ENCODE measurements around the gene KRT13.

Gene KRT13

DNA sequence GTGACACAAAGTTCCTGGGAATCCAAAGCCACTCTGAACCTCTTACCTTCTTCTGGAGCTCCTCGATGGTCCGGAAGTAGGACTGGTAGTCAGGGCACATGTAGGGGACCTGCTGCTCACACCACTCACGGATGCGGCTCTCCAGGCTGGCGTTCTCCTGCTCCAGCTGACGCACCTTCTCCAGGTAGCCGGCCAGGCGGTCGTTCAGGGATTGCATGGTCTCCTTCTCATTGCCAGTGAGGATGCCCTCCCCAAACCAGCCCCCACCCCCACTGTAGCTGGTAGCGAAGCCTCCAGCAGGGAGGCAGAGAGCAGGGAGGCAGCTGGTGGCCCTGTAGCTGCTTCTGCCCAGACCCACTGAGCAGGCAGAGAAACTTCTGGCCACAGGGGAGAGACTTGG lies 24.8 kb downstream of the KRT13 start:
- DNase-seq (ENCODE audit: low spot score): no peak
- Histone ChIP-seq H3K9me3 (replicated peaks in 1 of 2; ENCODE audit: control insufficient read depth in 2 of 2, insufficient read depth in 1 of 2, low read depth in 1 of 2, low read length in 2 of 2) (no peaks in the 10 kb centered on the region), H4K91ac (ENCODE audit: low read depth, low read length, poor library complexity) (no peak overlapping the region), H2BK12ac (ENCODE audit: low read length) (no peak overlapping the region), H3K27ac (replicated peaks; ENCODE audit: low read length) (no peak overlapping the region), H2BK15ac (ENCODE audit: low read length) (no peak overlapping the region), H3K14ac (ENCODE audit: low read length) (no peak overlapping the region), H4K8ac (ENCODE audit: low read depth, low read length) (no peak overlapping the region), H3K36me3 (replicated peaks in 1 of 2; ENCODE audit: control insufficient read depth in 2 of 2, insufficient read depth in 2 of 2, low read length in 2 of 2) (no peaks in the 10 kb centered on the region), H2BK5ac (ENCODE audit: low read length) (no peak overlapping the region), H3K18ac (ENCODE audit: low read length) (no peak overlapping the region), H3K9ac (ENCODE audit: low read depth, low read length, poor library complexity) (no peak overlapping the region), H3K27me3 (ENCODE audit: control insufficient read depth in 3 of 3, insufficient read depth in 3 of 3, low read depth in 1 of 3, low read length in 3 of 3) (peaks cover 0 to 1% (median 0%) of the 10 kb centered on the region in 3 experiments), H3K23ac (ENCODE audit: low read depth, low read length, poor library complexity) (no peak overlapping the region), H3K4me2 (ENCODE audit: insufficient read depth, low read length, poor library complexity, severe bottlenecking) (no peak overlapping the region), H2AK5ac (ENCODE audit: low read depth, low read length) (no peak overlapping the region), H2AFZ (ENCODE audit: low read length) (no peak overlapping the region), H2BK120ac (ENCODE audit: low read depth, low read length) (no peak overlapping the region), H3K4ac (ENCODE audit: low read length) (no peak overlapping the region), H3K4me3 (ENCODE audit: low read length in 2 of 2) (no peak overlapping the region), H3K79me1 (ENCODE audit: low read depth, low read length) (no peaks in the 10 kb centered on the region), H3K4me1 (ENCODE audit: control insufficient read depth in 2 of 2, insufficient read depth in 1 of 2, low read depth in 1 of 2, low read length in 2 of 2) (peaks cover 0 to 6% of the 10 kb centered on the region in 2 donors)
- WGBS, 2 donors (ENCODE audit: extremely low coverage in 2 of 2, insufficient read length in 2 of 2, insufficient replicate concordance in 1 of 2): no CpG with 5 or more reads among the region's 10 CpGs

DNA sequence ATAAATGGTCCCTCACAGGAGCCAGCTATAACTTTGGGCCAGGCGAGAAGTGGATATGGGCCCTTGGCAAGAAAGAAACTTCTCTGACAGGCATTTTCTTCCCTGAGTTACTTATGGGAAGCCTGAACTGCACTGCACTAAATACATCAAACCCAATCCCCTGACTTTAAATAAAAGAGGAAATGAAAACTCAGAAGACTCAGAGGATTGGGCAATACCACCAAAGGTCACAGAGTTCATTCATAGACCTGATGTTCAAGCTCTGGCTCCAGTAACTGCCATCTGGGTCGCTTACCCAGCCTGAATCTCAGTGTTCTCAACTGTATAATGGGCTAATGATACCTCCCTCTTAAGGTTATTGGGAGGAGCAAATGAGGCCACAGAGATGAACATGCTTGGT lies 25.3 kb downstream of the KRT13 start:
- Histone ChIP-seq H3K4me3 (ENCODE audit: low read length in 2 of 2) (no peak overlapping the region), H3K23ac (ENCODE audit: low read depth, low read length, poor library complexity) (no peak overlapping the region), H2AFZ (ENCODE audit: low read length) (no peak overlapping the region), H4K8ac (ENCODE audit: low read depth, low read length) (no peak overlapping the region), H3K9me3 (replicated peaks in 1 of 2; ENCODE audit: control insufficient read depth in 2 of 2, insufficient read depth in 1 of 2, low read depth in 1 of 2, low read length in 2 of 2) (no peaks in the 10 kb centered on the region), H3K27me3 (ENCODE audit: control insufficient read depth in 3 of 3, insufficient read depth in 3 of 3, low read depth in 1 of 3, low read length in 3 of 3) (no peaks in the 10 kb centered on the region), H3K27ac (replicated peaks; ENCODE audit: low read length) (no peak overlapping the region), H3K4ac (ENCODE audit: low read length) (no peak overlapping the region), H2AK5ac (ENCODE audit: low read depth, low read length) (no peak overlapping the region), H3K4me2 (ENCODE audit: insufficient read depth, low read length, poor library complexity, severe bottlenecking) (no peak overlapping the region), H3K4me1 (ENCODE audit: control insufficient read depth in 2 of 2, insufficient read depth in 1 of 2, low read depth in 1 of 2, low read length in 2 of 2) (peaks cover 0 to 6% of the 10 kb centered on the region in 2 donors), H3K18ac (ENCODE audit: low read length) (no peak overlapping the region), H3K14ac (ENCODE audit: low read length) (no peak overlapping the region), H2BK120ac (ENCODE audit: low read depth, low read length) (no peak overlapping the region), H2BK5ac (ENCODE audit: low read length) (no peak overlapping the region), H3K9ac (ENCODE audit: low read depth, low read length, poor library complexity) (no peak overlapping the region), H3K36me3 (replicated peaks in 1 of 2; ENCODE audit: control insufficient read depth in 2 of 2, insufficient read depth in 2 of 2, low read length in 2 of 2) (no peaks in the 10 kb centered on the region), H2BK12ac (ENCODE audit: low read length) (no peak overlapping the region), H3K79me1 (ENCODE audit: low read depth, low read length) (no peaks in the 10 kb centered on the region), H2BK15ac (ENCODE audit: low read length) (no peak overlapping the region), H4K91ac (ENCODE audit: low read depth, low read length, poor library complexity) (no peak overlapping the region)
- DNase-seq (ENCODE audit: low spot score): no peak
- WGBS, 2 donors (ENCODE audit: extremely low coverage in 2 of 2, insufficient read length in 2 of 2, insufficient replicate concordance in 1 of 2): no CpG with 5 or more reads among the region's 2 CpGs

DNA sequence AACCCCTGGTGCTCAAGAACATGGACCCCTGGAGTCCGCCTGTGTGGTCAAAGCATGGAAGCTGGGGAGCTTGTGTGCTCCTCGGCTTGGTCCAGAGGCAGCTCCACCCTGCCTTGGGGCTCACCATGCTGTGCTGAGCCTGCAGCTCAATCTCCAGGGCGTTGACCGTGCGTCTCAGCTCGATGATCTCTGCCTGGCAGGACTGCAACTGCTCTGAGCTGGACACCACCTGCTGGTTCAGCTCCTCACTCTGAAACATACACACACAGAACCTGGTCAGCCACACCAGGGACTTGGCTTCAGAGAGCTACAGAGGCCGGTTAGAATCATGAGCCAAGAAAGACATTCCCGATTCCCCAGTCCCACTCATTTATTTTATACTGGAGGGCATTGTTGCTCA lies 27.2 kb downstream of the KRT13 start:
- no peak overlapping the region for H3K27ac ChIP-seq (replicated peaks; ENCODE audit: low read length)
- WGBS, 2 donors (ENCODE audit: extremely low coverage in 2 of 2, insufficient read length in 2 of 2, insufficient replicate concordance in 1 of 2): no CpG with 5 or more reads among the region's 8 CpGs
- H3K9ac ChIP-seq (ENCODE audit: low read depth, low read length, poor library complexity): no peak overlapping the region
- H3K4ac ChIP-seq (ENCODE audit: low read length): no peak overlapping the region
- H4K8ac ChIP-seq (ENCODE audit: low read depth, low read length): no peak overlapping the region
- no peaks in the 10 kb centered on the region for H3K27me3 ChIP-seq (ENCODE audit: control insufficient read depth in 3 of 3, insufficient read depth in 3 of 3, low read depth in 1 of 3, low read length in 3 of 3)
- no peak overlapping the region for H2BK12ac ChIP-seq (ENCODE audit: low read length)
- H3K4me1 ChIP-seq (ENCODE audit: control insufficient read depth in 2 of 2, insufficient read depth in 1 of 2, low read depth in 1 of 2, low read length in 2 of 2): peaks cover 0 to 1% of the 10 kb centered on the region in 2 donors
- DNase-seq (ENCODE audit: low spot score): no peak
- no peak overlapping the region for H3K4me2 ChIP-seq (ENCODE audit: insufficient read depth, low read length, poor library complexity, severe bottlenecking)
- peak overlapping the region; percentile 11 for H3K18ac ChIP-seq (ENCODE audit: low read length)
- no peak overlapping the region for H3K23ac ChIP-seq (ENCODE audit: low read depth, low read length, poor library complexity)
- no peak overlapping the region for H2AFZ ChIP-seq (ENCODE audit: low read length)
- no peak overlapping the region for H2BK5ac ChIP-seq (ENCODE audit: low read length)
- no peaks in the 10 kb centered on the region for H3K36me3 ChIP-seq (replicated peaks in 1 of 2; ENCODE audit: control insufficient read depth in 2 of 2, insufficient read depth in 2 of 2, low read length in 2 of 2)
- H3K9me3 ChIP-seq (replicated peaks in 1 of 2; ENCODE audit: control insufficient read depth in 2 of 2, insufficient read depth in 1 of 2, low read depth in 1 of 2, low read length in 2 of 2): no peaks in the 10 kb centered on the region
- H2BK15ac ChIP-seq (ENCODE audit: low read length): no peak overlapping the region
- H2AK5ac ChIP-seq (ENCODE audit: low read depth, low read length): no peak overlapping the region
- no peak overlapping the region for H4K91ac ChIP-seq (ENCODE audit: low read depth, low read length, poor library complexity)
- no peak overlapping the region for H2BK120ac ChIP-seq (ENCODE audit: low read depth, low read length)
- peak overlapping the region in 1 of 2 donors; percentile 5 for H3K4me3 ChIP-seq (ENCODE audit: low read length in 2 of 2)
- no peaks in the 10 kb centered on the region for H3K79me1 ChIP-seq (ENCODE audit: low read depth, low read length)
- no peak overlapping the region for H3K14ac ChIP-seq (ENCODE audit: low read length)

DNA sequence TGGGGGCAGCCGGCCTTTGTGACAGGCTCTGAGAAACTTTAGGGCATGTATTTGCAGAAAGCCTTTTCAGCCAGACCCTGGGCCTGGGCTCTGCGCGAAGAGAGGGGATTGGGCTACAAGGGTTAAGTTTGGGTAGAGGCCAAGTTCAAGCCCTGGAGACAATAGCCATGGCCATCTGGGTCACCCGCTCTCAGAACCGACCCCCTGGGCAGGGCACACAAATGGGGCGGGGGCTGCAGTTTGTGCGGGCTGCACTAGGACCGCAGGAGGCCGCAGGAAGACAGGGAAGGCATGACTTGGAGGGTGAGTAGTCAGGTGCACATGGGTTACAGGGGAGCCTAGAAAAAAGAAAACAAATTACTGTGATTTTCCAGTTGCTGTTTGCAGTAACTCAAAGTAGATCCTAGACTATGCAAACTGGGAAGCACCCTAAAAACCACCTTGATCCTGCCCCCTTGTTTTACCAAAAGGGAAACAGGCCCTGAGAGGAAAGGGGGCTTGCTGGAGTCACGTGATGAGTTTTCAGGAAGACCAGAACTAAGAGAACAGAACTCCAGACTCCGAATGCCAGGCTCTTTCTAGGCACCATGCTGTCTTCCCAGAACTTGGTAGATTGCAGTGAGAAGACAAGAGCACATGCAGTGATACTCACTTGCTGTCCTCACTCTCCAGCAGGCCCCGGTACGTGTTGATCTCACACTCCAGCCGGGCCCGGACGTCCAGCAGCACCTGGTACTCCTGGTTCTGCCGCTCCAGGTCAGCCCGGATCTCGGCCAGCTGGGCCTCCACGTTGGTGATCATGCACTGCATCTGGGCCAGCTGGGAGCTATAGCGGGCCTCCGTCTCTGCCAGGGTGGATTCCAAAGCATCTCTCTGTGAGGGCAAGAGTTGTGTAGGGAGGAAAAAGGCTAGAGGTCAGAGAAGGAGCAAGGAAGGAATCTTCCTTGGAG lies 28.3 kb downstream of the KRT13 start:
- Histone ChIP-seq H4K8ac (ENCODE audit: low read depth, low read length) (no peak overlapping the region), H3K4me3 (ENCODE audit: low read length in 2 of 2) (no peak overlapping the region), H3K79me1 (ENCODE audit: low read depth, low read length) (no peaks in the 10 kb centered on the region), H4K91ac (ENCODE audit: low read depth, low read length, poor library complexity) (no peak overlapping the region), H3K4ac (ENCODE audit: low read length) (no peak overlapping the region), H3K18ac (ENCODE audit: low read length) (no peak overlapping the region), H3K23ac (ENCODE audit: low read depth, low read length, poor library complexity) (no peak overlapping the region), H3K27me3 (ENCODE audit: control insufficient read depth in 3 of 3, insufficient read depth in 3 of 3, low read depth in 1 of 3, low read length in 3 of 3) (no peaks in the 10 kb centered on the region), H2AFZ (ENCODE audit: low read length) (no peak overlapping the region), H2AK5ac (ENCODE audit: low read depth, low read length) (no peak overlapping the region), H3K4me2 (ENCODE audit: insufficient read depth, low read length, poor library complexity, severe bottlenecking) (no peak overlapping the region), H3K9ac (ENCODE audit: low read depth, low read length, poor library complexity) (no peak overlapping the region), H2BK15ac (ENCODE audit: low read length) (no peak overlapping the region), H3K14ac (ENCODE audit: low read length) (no peak overlapping the region), H3K36me3 (replicated peaks in 1 of 2; ENCODE audit: control insufficient read depth in 2 of 2, insufficient read depth in 2 of 2, low read length in 2 of 2) (no peaks in the 10 kb centered on the region), H2BK120ac (ENCODE audit: low read depth, low read length) (no peak overlapping the region), H3K27ac (replicated peaks; ENCODE audit: low read length) (no peak overlapping the region), H2BK5ac (ENCODE audit: low read length) (no peak overlapping the region), H2BK12ac (ENCODE audit: low read length) (no peak overlapping the region), H3K4me1 (ENCODE audit: control insufficient read depth in 2 of 2, insufficient read depth in 1 of 2, low read depth in 1 of 2, low read length in 2 of 2) (peaks cover 0 to 1% of the 10 kb centered on the region in 2 donors), H3K9me3 (replicated peaks in 1 of 2; ENCODE audit: control insufficient read depth in 2 of 2, insufficient read depth in 1 of 2, low read depth in 1 of 2, low read length in 2 of 2) (no peaks in the 10 kb centered on the region)
- no CpG with 5 or more reads among the region's 22 CpGs for WGBS, 2 donors (ENCODE audit: extremely low coverage in 2 of 2, insufficient read length in 2 of 2, insufficient replicate concordance in 1 of 2)
- DNase-seq (ENCODE audit: low spot score): no peak
